ENCODE measurements around the gene EFNA1. TPM values are rescaled to one million over a fixed set of nuclear protein-coding genes. Genes with fewer than 3 reads are reported as not detected.

The EFNA1 gene
- total and polyA plus RNA-seq, 2 donors (not counting 3 experiments of a cell fraction or from before 2014, with no cell fraction given) = 107 to 289 TPM

GRCh38 chr1:155171836-155172731, 44.4 kb downstream of the EFNA1 start:
- Histone ChIP-seq H3K4me2 (ENCODE audit: insufficient read depth, low read length) (peak overlapping the region; percentile 44), H3K27me3 (ENCODE audit: control insufficient read depth in 2 of 2, insufficient read depth in 2 of 2, low read length in 2 of 2) (no peaks in the 10 kb centered on the region), H3K79me2 (ENCODE audit: control insufficient read depth, insufficient read depth, low read length) (peaks cover 16% of the 10 kb centered on the region), H3K4me1 (ENCODE audit: control insufficient read depth, extremely low read depth, insufficient read depth, low read length) (peaks cover 17% of the 10 kb centered on the region), H4K20me1 (replicated peaks; ENCODE audit: control insufficient read depth, extremely low read depth, insufficient read depth, low read length) (no peaks in the 10 kb centered on the region), H2AFZ (ENCODE audit: low read depth, low read length) (peak overlapping the region; percentile 62), H3K4me3 (replicated peaks in 1 of 3; ENCODE audit: insufficient read depth in 1 of 3, low read depth in 1 of 3, low read length in 3 of 3) (peak overlapping the region; percentile 52 to 91 (median 63)), H3K9ac (replicated peaks; ENCODE audit: extremely low read depth, insufficient read depth, low read length) (peak overlapping the region; percentile 90), H3K27ac (ENCODE audit: insufficient read depth, low read depth, low read length) (peak overlapping the region; percentile 76), H3K9me1 (replicated peaks; ENCODE audit: control insufficient read depth, extremely low read depth, insufficient read depth, low read length) (no peaks in the 10 kb centered on the region), H3K36me3 (ENCODE audit: control insufficient read depth in 2 of 2, extremely low read depth in 1 of 2, insufficient read depth in 2 of 2, low read length in 2 of 2) (peaks cover 6 to 11% of the 10 kb centered on the region in 2 experiments), H3K9me3 (replicated peaks; ENCODE audit: control insufficient read depth, insufficient read depth, low read length) (no peaks in the 10 kb centered on the region)
- no peak for TF ChIP-seq CTCF (IDR thresholded peaks at IDR 0.05; ENCODE audit: extremely low read depth in 1 of 2, insufficient read depth in 1 of 2, low read depth in 1 of 2, low read length in 2 of 2)
- no peak for TF ChIP-seq GATA2 (IDR thresholded peaks at IDR 0.05; ENCODE audit: insufficient read depth, insufficient read length, low read depth, low read length)
- TF ChIP-seq POLR2AphosphoS5 (IDR thresholded peaks at IDR 0.05; ENCODE audit: insufficient read depth, low read depth, low read length) = no peak
- no peak for TF ChIP-seq FOS (IDR thresholded peaks at IDR 0.05; ENCODE audit: borderline replicate concordance, insufficient read depth, low read length)
- no peak for TF ChIP-seq EZH2 (IDR thresholded peaks at IDR 0.05; ENCODE audit: borderline replicate concordance, low read depth, low read length, severe bottlenecking)
- TF ChIP-seq JUN (IDR thresholded peaks at IDR 0.05; ENCODE audit: borderline replicate concordance, insufficient read depth, insufficient read length, low read depth) = no peak
- TF ChIP-seq MAX (IDR thresholded peaks at IDR 0.05; ENCODE audit: insufficient read depth, insufficient read length) = no peak
- no peak for TF ChIP-seq MYC (IDR thresholded peaks at IDR 0.05; ENCODE audit: low read depth, low read length)
- no peak for TF ChIP-seq POLR2A (IDR thresholded peaks at IDR 0.05; ENCODE audit: low read depth, low read length)
- intact Hi-C loops (cut with micrococcal nuclease) = no loop called here
- POLR2A ChIA-PET = interaction anchor here (0.5 to 1.3 kb wide), 3 partner anchors 21 to 563 kb away, joined by 4 to 8 read pairs (median 5); no protein-coding TSS in a partner anchor
- DNase-seq (ENCODE audit: low read depth, low spot score) (no peak), FAIRE-seq (no peak)
- dilution Hi-C loops (cut with MboI; ENCODE audit: extremely low pct_ligation_motif_present, low sequenced_read_pairs) = no loop called here
- TSS peak; percentile 65 for BruUV-seq (replicated peaks)
- CTCF ChIA-PET = interaction anchor here (0.8 to 8.3 kb wide), 14 partner anchors 26 to 152 kb away, joined by 4 to 673 read pairs (median 7); partner anchors contain the start of genes ADAM15, EFNA3 and SLC50A1
